ENCODE measurements around the gene ITM2B. TPM values are rescaled to one million over a fixed set of nuclear protein-coding genes. Genes with fewer than 3 reads are reported as not detected.

Gene ITM2B
- total and polyA plus RNA-seq, 2 donors (not counting 1 experiment from before 2014, with no cell fraction given): 122 to 177 TPM

DNA sequence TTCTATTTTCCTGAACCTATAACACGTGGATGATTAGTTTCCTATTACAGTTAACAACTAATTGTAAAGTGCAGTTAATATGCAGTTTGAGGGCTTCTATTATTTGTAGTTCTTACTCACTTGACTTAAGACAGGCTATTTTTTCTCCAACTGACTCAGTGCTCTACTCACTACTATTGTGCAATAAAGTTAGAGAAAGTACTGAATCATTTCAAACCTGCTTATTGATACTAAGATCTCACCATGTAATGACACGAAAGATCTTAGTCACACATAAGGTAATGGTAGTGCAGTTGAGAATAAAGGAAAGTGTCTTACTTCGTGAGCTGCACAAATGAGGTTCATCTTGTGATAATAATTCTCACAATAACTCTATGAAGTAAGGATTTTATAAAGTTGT is 22.8 kb upstream of the ITM2B start:
- Histone ChIP-seq H3K36me3 (replicated peaks in 1 of 2; ENCODE audit: control extremely low read depth in 1 of 2, control insufficient read depth in 1 of 2, extremely low read depth in 1 of 2, insufficient read depth in 2 of 2, low read length in 1 of 2) (no peaks in the 10 kb centered on the region), H3K27ac (ENCODE audit: low read length in 2 of 2) (no peak overlapping the region), H3K9me3 (ENCODE audit: control extremely low read depth in 1 of 3, control insufficient read depth in 2 of 3, insufficient read depth in 1 of 3, low read length in 2 of 3) (peaks cover 0 to 3% (median 2%) of the 10 kb centered on the region in 3 donors), H4K20me1 (ENCODE audit: control insufficient read depth, insufficient read depth, low read length, poor library complexity, severe bottlenecking) (no peaks in the 10 kb centered on the region), H3K9ac (ENCODE audit: low read length) (no peak overlapping the region), H2AFZ (ENCODE audit: insufficient read depth, low read depth, low read length, poor library complexity, severe bottlenecking) (no peak overlapping the region), H3K27me3 (replicated peaks in 1 of 4; ENCODE audit: control extremely low read depth in 1 of 4, control insufficient read depth in 3 of 4, insufficient read depth in 4 of 4, low read length in 3 of 4) (no peaks in the 10 kb centered on the region), H3K4me2 (replicated peaks; ENCODE audit: low read depth, low read length, poor library complexity, severe bottlenecking) (no peak overlapping the region), H3K4me1 (ENCODE audit: control insufficient read depth in 2 of 2, insufficient read depth in 2 of 2, low read length in 2 of 2) (no peaks in the 10 kb centered on the region), H3K79me2 (ENCODE audit: control insufficient read depth, insufficient read depth, low read length) (no peaks in the 10 kb centered on the region), H3K4me3 (ENCODE audit: control extremely low read depth in 1 of 5, extremely low read depth in 1 of 5, insufficient read depth in 1 of 5, low read depth in 2 of 5, low read length in 4 of 5) (no peak overlapping the region)
- ChIA-PET POLR2A (no interaction called here), CTCF (no interaction called here)
- no peaks in the 10 kb centered on the region for H3K27me3 Mint-ChIP-seq
- no peaks in the 10 kb centered on the region for H3K4me1 Mint-ChIP-seq
- H3K4me3 Mint-ChIP-seq: no peak overlapping the region
- intact Hi-C loops (cut with micrococcal nuclease): no loop called here
- no CpG with 5 or more reads among the region's 3 CpGs for WGBS (ENCODE audit: insufficient coverage)
- no peak overlapping the region for H3K27ac Mint-ChIP-seq
- TF ChIP-seq, protein P1, sequence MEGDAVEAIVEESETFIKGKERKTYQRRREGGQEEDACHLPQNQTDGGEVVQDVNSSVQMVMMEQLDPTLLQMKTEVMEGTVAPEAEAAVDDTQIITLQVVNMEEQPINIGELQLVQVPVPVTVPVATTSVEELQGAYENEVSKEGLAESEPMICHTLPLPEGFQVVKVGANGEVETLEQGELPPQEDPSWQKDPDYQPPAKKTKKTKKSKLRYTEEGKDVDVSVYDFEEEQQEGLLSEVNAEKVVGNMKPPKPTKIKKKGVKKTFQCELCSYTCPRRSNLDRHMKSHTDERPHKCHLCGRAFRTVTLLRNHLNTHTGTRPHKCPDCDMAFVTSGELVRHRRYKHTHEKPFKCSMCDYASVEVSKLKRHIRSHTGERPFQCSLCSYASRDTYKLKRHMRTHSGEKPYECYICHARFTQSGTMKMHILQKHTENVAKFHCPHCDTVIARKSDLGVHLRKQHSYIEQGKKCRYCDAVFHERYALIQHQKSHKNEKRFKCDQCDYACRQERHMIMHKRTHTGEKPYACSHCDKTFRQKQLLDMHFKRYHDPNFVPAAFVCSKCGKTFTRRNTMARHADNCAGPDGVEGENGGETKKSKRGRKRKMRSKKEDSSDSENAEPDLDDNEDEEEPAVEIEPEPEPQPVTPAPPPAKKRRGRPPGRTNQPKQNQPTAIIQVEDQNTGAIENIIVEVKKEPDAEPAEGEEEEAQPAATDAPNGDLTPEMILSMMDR (IDR thresholded peaks at IDR 0.05): no peak
- TF ChIP-seq EZH2 (IDR thresholded peaks at IDR 0.05; ENCODE audit: borderline replicate concordance, insufficient read depth, low read depth, low read length, poor library complexity, severe bottlenecking): no peak
- H3K9me3 Mint-ChIP-seq (ENCODE audit: insufficient read depth): no peaks in the 10 kb centered on the region
- DNase-seq (no peak), ATAC-seq (ENCODE audit: low read depth) (no peak)

DNA sequence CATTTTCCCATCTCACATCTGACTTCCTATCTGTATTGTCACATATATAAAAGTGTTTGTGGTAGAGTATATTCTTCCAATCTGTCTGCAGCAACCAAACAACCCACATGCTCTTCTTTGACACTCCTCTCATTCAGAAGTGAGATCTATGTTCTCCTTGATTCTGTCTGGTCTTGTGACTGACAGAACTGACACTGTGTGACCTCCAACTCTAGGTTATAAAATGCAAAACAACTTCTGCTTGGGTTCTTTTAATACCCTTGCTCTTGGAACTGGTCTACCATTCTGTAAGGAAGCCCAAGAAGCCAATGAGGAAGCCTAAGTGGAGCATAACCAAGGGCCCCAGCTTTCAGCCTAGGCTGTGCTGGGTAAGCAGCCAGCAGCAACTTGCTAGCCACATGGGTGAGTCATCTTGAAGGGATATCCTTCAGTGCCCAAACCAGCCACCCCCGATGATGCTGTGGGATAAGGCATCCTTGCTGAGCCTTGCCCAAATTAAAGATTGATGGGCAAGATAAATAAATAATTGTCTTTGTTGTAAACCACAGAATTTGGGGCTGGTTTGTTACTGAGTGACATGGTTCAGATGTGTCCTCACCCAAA is 18.4 kb upstream of the ITM2B start:
- no peak overlapping the region for H3K27ac Mint-ChIP-seq

More for the DNA sequence above, 18.4 kb upstream of the ITM2B start:
- H3K4me1 ChIP-seq (ENCODE audit: control insufficient read depth in 2 of 2, insufficient read depth in 2 of 2, low read length in 2 of 2): no peaks in the 10 kb centered on the region
- no peak overlapping the region for H2AFZ ChIP-seq (ENCODE audit: insufficient read depth, low read depth, low read length, poor library complexity, severe bottlenecking)
- H3K27me3 ChIP-seq (replicated peaks in 1 of 4; ENCODE audit: control extremely low read depth in 1 of 4, control insufficient read depth in 3 of 4, insufficient read depth in 4 of 4, low read length in 3 of 4): no peaks in the 10 kb centered on the region
- no peak overlapping the region for H3K27ac ChIP-seq (ENCODE audit: low read length in 2 of 2)
- H3K4me2 ChIP-seq (replicated peaks; ENCODE audit: low read depth, low read length, poor library complexity, severe bottlenecking): no peak overlapping the region
- TF ChIP-seq, protein P1 (IDR thresholded peaks at IDR 0.05): no peak
- no peak for TF ChIP-seq EZH2 (IDR thresholded peaks at IDR 0.05; ENCODE audit: borderline replicate concordance, insufficient read depth, low read depth, low read length, poor library complexity, severe bottlenecking)
- no CpG with 5 or more reads among the region's 1 CpG for WGBS (ENCODE audit: insufficient coverage)
- no peak for DNase-seq
- Mint-ChIP-seq H3K9me3 (ENCODE audit: insufficient read depth) (no peaks in the 10 kb centered on the region), H3K4me3 (no peak overlapping the region), H3K4me1 (peaks cover under 1% of the 10 kb centered on the region), H3K27me3 (peaks cover 7% of the 10 kb centered on the region)
- intact Hi-C loops (cut with micrococcal nuclease): no loop called here
- no peaks in the 10 kb centered on the region for H3K36me3 ChIP-seq (replicated peaks in 1 of 2; ENCODE audit: control extremely low read depth in 1 of 2, control insufficient read depth in 1 of 2, extremely low read depth in 1 of 2, insufficient read depth in 2 of 2, low read length in 1 of 2)
- ChIA-PET CTCF (no interaction called here), POLR2A (no interaction called here)
- peaks cover 0 to 7% (median 5%) of the 10 kb centered on the region in 3 donors for H3K9me3 ChIP-seq (ENCODE audit: control extremely low read depth in 1 of 3, control insufficient read depth in 2 of 3, insufficient read depth in 1 of 3, low read length in 2 of 3)
- no peaks in the 10 kb centered on the region for H3K79me2 ChIP-seq (ENCODE audit: control insufficient read depth, insufficient read depth, low read length)
- H3K9ac ChIP-seq (ENCODE audit: low read length): no peak overlapping the region
- no peaks in the 10 kb centered on the region for H4K20me1 ChIP-seq (ENCODE audit: control insufficient read depth, insufficient read depth, low read length, poor library complexity, severe bottlenecking)
- no peak for ATAC-seq (ENCODE audit: low read depth)
- no peak overlapping the region for H3K4me3 ChIP-seq (ENCODE audit: control extremely low read depth in 1 of 5, extremely low read depth in 1 of 5, insufficient read depth in 1 of 5, low read depth in 2 of 5, low read length in 4 of 5)
